IMR-90 (cell line): ENCODE data around the gene AQP12A. TPM values are rescaled to one million over a fixed set of nuclear protein-coding genes. Genes with fewer than 3 reads are reported as not detected.

Source experiments
- ATAC-seq: fragments of 200-7000 bp; cut with Tn5 transposase; 2 replicates; pipeline ENCODE4 v1.9.1; 2020; ENCODE audit warnings: low read depth, mild to moderate bottlenecking, moderate library complexity
- BruUV-seq: library from RNA; stranded (reverse); fragments of 400-500 nt; replicated peaks from 2 replicates; lab custom pipeline; 2021; lab: Mats Ljungman, UMichigan
- CTCF ChIA-PET: fragments of 300-600 bp; formaldehyde crosslinking; extraction: SDS; loops from one replicate; lab custom pipeline; 2021; ENCODE audit warnings: antibody characterized with exemption; lab: Yijun Ruan, JAX
- POLR2A ChIA-PET: fragments of 300-600 bp; sonication (Branson Sonifier 250); formaldehyde crosslinking; loops from one replicate; lab custom pipeline; 2022; ENCODE audit warnings: antibody characterized with exemption; ENCODE audit not compliant: unreplicated experiment; lab: Charles Lee
- DNase-seq: peaks from one replicate; pipeline ENCODE4 v3.0.0; 2013
- H2AFZ ChIP-seq: replicated peaks from 2 replicates; pipeline ENCODE3; 2013; ENCODE audit warnings: low read length, mild to moderate bottlenecking; ENCODE audit not compliant: poor library complexity
- H2AK5ac ChIP-seq: 2 replicates; pipeline ENCODE4 v1.6.1; 2013; ENCODE audit warnings: low read depth, low read length, inconsistent platforms
- H2AK9ac ChIP-seq: replicated peaks from 2 replicates; pipeline ENCODE3; 2013; ENCODE audit warnings: mild to moderate bottlenecking, low read depth, low read length, moderate library complexity; ENCODE audit not compliant: poor library complexity
- H2BK120ac ChIP-seq: 2 replicates; pipeline ENCODE4 v1.6.1; 2013; ENCODE audit warnings: low read depth, low read length, inconsistent platforms
- H2BK15ac ChIP-seq: 3 replicates; pipeline ENCODE4 v1.6.1; 2013; ENCODE audit warnings: low read depth, low read length, inconsistent platforms
- H2BK20ac ChIP-seq: 2 replicates; pipeline ENCODE4 v1.6.1; 2013; ENCODE audit warnings: low read depth, mild to moderate bottlenecking, inconsistent platforms, low read length, moderate library complexity
- H2BK5ac ChIP-seq: 2 replicates; pipeline ENCODE4 v1.6.1; 2013; ENCODE audit warnings: mild to moderate bottlenecking, low read depth, low read length, inconsistent platforms; ENCODE audit not compliant: poor library complexity, severe bottlenecking
- H3K14ac ChIP-seq: replicated peaks from 2 replicates; pipeline ENCODE4 v1.6.1; 2013; ENCODE audit warnings: low read depth, low read length, inconsistent platforms
- H3K18ac ChIP-seq: 2 replicates; pipeline ENCODE4 v1.6.1; 2013; ENCODE audit warnings: low read depth, low read length, control low read depth
- H3K23ac ChIP-seq: 2 replicates; pipeline ENCODE4 v1.6.1; 2013; ENCODE audit warnings: low read depth, low read length, inconsistent platforms
- H3K27ac ChIP-seq: 2 replicates; pipeline ENCODE4 v1.5.1; 2013; ENCODE audit warnings: mild to moderate bottlenecking, control low read depth, low read length; ENCODE audit not compliant: insufficient read depth
- H3K27me3 ChIP-seq: 2 replicates; pipeline ENCODE4 v1.6.1; 2013; ENCODE audit warnings: low read length; ENCODE audit not compliant: control insufficient read depth, insufficient read depth
- H3K36me3 ChIP-seq: 2 replicates; pipeline ENCODE4 v1.6.1; 2013; ENCODE audit warnings: low read length, mixed read lengths; ENCODE audit not compliant: control insufficient read depth, insufficient read depth
- H3K4ac ChIP-seq: 2 replicates; pipeline ENCODE4 v1.6.1; 2013; ENCODE audit warnings: low read depth, low read length, inconsistent platforms
- H3K4me1 ChIP-seq: 2 replicates; pipeline ENCODE4 v1.6.1; 2013; ENCODE audit warnings: low read length, mixed read lengths; ENCODE audit not compliant: control insufficient read depth, insufficient read depth
- H3K4me2 ChIP-seq: 2 replicates; pipeline ENCODE4 v1.6.1; 2013; ENCODE audit warnings: low read depth, mild to moderate bottlenecking, control low read depth, low read length, moderate library complexity
- H3K4me3 ChIP-seq: 2 replicates; pipeline ENCODE4 v1.5.1; 2013; ENCODE audit warnings: low read depth, mild to moderate bottlenecking, control low read depth, low read length, moderate library complexity; ENCODE audit not compliant: insufficient read depth
- H3K56ac ChIP-seq: 2 replicates; pipeline ENCODE4 v1.6.1; 2013; ENCODE audit warnings: low read length, inconsistent platforms; ENCODE audit not compliant: insufficient read depth; ENCODE audit errors: extremely low read depth
- H3K79me1 ChIP-seq, 2 experiments: 2 replicates each; pipeline ENCODE4 v1.6.1; 2013; ENCODE audit warnings: low read length in 2 of 2, inconsistent platforms in 1 of 2, low read depth in 1 of 2
- H3K9ac ChIP-seq: 2 replicates; pipeline ENCODE4 v1.6.1; 2013; ENCODE audit warnings: low read depth, low read length, control low read depth
- H3K9me1 ChIP-seq: 2 replicates; pipeline ENCODE4 v1.6.1; 2013; ENCODE audit warnings: low read length, inconsistent platforms; ENCODE audit not compliant: insufficient read depth
- H3K9me3 ChIP-seq: 2 replicates; pipeline ENCODE4 v1.6.1; 2013; ENCODE audit warnings: low read length; ENCODE audit not compliant: control insufficient read depth, insufficient read depth
- H4K20me1 ChIP-seq: 2 replicates; pipeline ENCODE4 v1.6.1; 2013; ENCODE audit warnings: low read length, inconsistent platforms; ENCODE audit not compliant: insufficient read depth
- H4K5ac ChIP-seq: 2 replicates; pipeline ENCODE4 v1.6.1; 2013; ENCODE audit warnings: mild to moderate bottlenecking, low read depth, low read length, control low read depth
- H4K8ac ChIP-seq, 2 experiments: 2 replicates each; pipeline ENCODE4 v1.6.1; 2013; ENCODE audit warnings: low read depth in 2 of 2, low read length in 2 of 2, control low read depth in 1 of 2, inconsistent platforms in 1 of 2
- H4K91ac ChIP-seq: 2 replicates; pipeline ENCODE4 v1.6.1; 2013; ENCODE audit warnings: low read depth, low read length, inconsistent platforms; ENCODE audit not compliant: insufficient read depth
- BHLHE40 ChIP-seq: fragments of 150-350 bp; IDR thresholded peaks from 2 replicates; pipeline ENCODE4 v1.6.1; 2016; ENCODE audit warnings: mild to moderate bottlenecking, low read depth, low read length
- CEBPB ChIP-seq: IDR thresholded peaks from 2 replicates; pipeline ENCODE4 v1.6.1; 2012; ENCODE audit warnings: low read depth, low read length, improper control_type of control experiment
- CHD1 ChIP-seq: IDR thresholded peaks from 2 replicates; pipeline ENCODE4 v1.6.1; 2012; ENCODE audit warnings: low read depth, low read length, improper control_type of control experiment
- FOS ChIP-seq: fragments of 150-350 bp; IDR thresholded peaks from 2 replicates; pipeline ENCODE4 v1.6.1; 2016; ENCODE audit warnings: low read depth, low read length
- MAFK ChIP-seq: IDR thresholded peaks from 2 replicates; pipeline ENCODE4 v1.6.1; 2012; ENCODE audit warnings: low read depth, low read length, improper control_type of control experiment
- MAZ ChIP-seq: IDR thresholded peaks from 2 replicates; pipeline ENCODE4 v1.6.1; 2012; ENCODE audit warnings: low read depth, mild to moderate bottlenecking, low read length, improper control_type of control experiment, moderate library complexity, borderline replicate concordance
- MXI1 ChIP-seq: IDR thresholded peaks from 2 replicates; pipeline ENCODE4 v1.6.1; 2012; ENCODE audit warnings: low read depth, mild to moderate bottlenecking, low read length, moderate library complexity, borderline replicate concordance
- NFE2L2 ChIP-seq: fragments of 150-350 bp; IDR thresholded peaks from 2 replicates; pipeline ENCODE4 v1.6.1; 2016; ENCODE audit warnings: low read depth, mild to moderate bottlenecking, low read length
- POLR2A ChIP-seq: IDR thresholded peaks from 2 replicates; pipeline ENCODE4 v1.6.1; 2012; ENCODE audit warnings: mild to moderate bottlenecking, low read depth, low read length
- RAD21 ChIP-seq: IDR thresholded peaks from 2 replicates; pipeline ENCODE4 v1.6.1; 2012; ENCODE audit warnings: low read length, improper control_type of control experiment
- RCOR1 ChIP-seq: IDR thresholded peaks from 2 replicates; pipeline ENCODE4 v1.6.1; 2012; ENCODE audit warnings: mild to moderate bottlenecking, low read length, improper control_type of control experiment; ENCODE audit not compliant: insufficient replicate concordance
- RFX5 ChIP-seq: IDR thresholded peaks from 2 replicates; pipeline ENCODE4 v1.8.0; 2012; ENCODE audit warnings: low read depth, mild to moderate bottlenecking, low read length, moderate library complexity
- SMC3 ChIP-seq: fragments of 150-350 bp; IDR thresholded peaks from 2 replicates; pipeline ENCODE4 v1.6.1; 2016; ENCODE audit warnings: low read depth, mild to moderate bottlenecking, antibody characterized with exemption, low read length, moderate library complexity
- WGBS, 2 experiments: methylation state at CpG; one replicate each; pipeline versions ENCODE4 v1.1.5 to v1.1.7; 2013; ENCODE audit warnings: missing lambda C conversion rate in 2 of 2; ENCODE audit not compliant: insufficient read length in 1 of 2; ENCODE audit errors: extremely low coverage in 2 of 2; 5-methylcytosine and 5-hydroxymethylcytosine counted together
- dilution Hi-C: fragments of 300-500 bp; cut with HindIII; formaldehyde crosslinking; loops from one replicate; pipeline ENCODE4 v1.14.3; 2018; ENCODE audit warnings: low sequenced_read_pairs; ENCODE audit not compliant: unreplicated experiment
- in situ Hi-C: fragments of 300-500 bp; cut with MboI; formaldehyde crosslinking; loops from 3 replicates; pipeline ENCODE4 v1.14.3; 2019; ENCODE audit warnings: low sequenced_read_pairs, inconsistent platforms, mixed read lengths
- intact Hi-C: fragments of 100-400 bp; cut with micrococcal nuclease; formaldehyde crosslinking; loops from 2 replicates; pipeline ENCODE4 v1.10.0; 2022
- polyA plus RNA-seq, 3 experiments: library from polyadenylated mRNA; depleted of rRNA; stranded (reverse); fragments of >200 nt; gene quantifications; 2 replicates each; pipeline ENCODE4 v1.2.3, GENCODE V29; 2012; ENCODE audit warnings: low replicate concordance in 1 of 3
- total RNA-seq: library from RNA; depleted of rRNA; stranded (reverse); fragments of >200 nt; gene quantifications from 2 replicates; pipeline ENCODE4 v1.2.3, GENCODE V29; 2012
- TF ChIP-seq, protein P1 (sequence below): fragments of 150-350 bp; IDR thresholded peaks from 2 replicates; pipeline ENCODE4 v1.6.1; 2017; ENCODE audit warnings: mild to moderate bottlenecking, antibody characterized with exemption, low read length, low read depth
- TF ChIP-seq, protein P2 (sequence below): conservative IDR thresholded peaks from 2 replicates; pipeline ENCODE4 v1.5.1; 2012; ENCODE audit warnings: mild to moderate bottlenecking, low read depth, low read length, improper control_type of control experiment
- TF ChIP-seq, protein P3 (sequence below): fragments of 150-350 bp; IDR thresholded peaks from 2 replicates; pipeline ENCODE4 v1.6.1; 2016; ENCODE audit warnings: low read depth, mild to moderate bottlenecking, low read length, moderate library complexity, borderline replicate concordance

The AQP12A gene
- total and polyA plus RNA-seq, 2 of the 4 experiments (the other 2 are of a cell fraction): not detected

DNA sequence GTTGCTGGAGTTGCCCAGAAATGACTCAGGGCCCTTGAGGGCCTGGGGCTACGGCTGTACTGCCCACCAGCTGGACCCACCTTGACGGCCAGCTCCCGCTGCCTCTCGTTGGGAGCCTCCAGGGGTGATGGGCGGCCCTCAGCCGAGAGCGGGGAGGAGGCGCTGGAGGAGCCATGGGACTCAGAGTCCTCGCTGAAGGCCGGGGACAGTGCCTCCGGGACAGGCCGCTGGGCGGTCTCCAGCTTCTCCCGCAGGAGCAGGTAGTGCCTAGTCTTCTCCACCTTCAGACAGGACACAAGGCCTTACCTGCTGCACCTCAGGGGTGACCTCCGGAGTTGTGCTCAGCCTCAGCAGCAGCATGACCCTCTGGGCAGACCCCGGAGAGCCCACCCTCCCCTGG lies 30.7 kb downstream of the AQP12A start:
- H4K20me1 ChIP-seq: no peaks in the 10 kb centered on the region
- BruUV-seq: no TSS peak
- no peak overlapping the region for H3K14ac ChIP-seq
- no peak overlapping the region for H2BK15ac ChIP-seq
- H4K5ac ChIP-seq: no peak overlapping the region
- ATAC-seq (no peak), DNase-seq (no peak)
- peaks cover 22% of the 10 kb centered on the region; the same call in 1 of the 2 replicates for H3K27me3 ChIP-seq
- CTCF ChIA-PET: no interaction called here
- H3K18ac ChIP-seq: no peak overlapping the region
- H3K56ac ChIP-seq: no peak overlapping the region
- H3K4me2 ChIP-seq: no peak overlapping the region
- no peak overlapping the region for H2AK9ac ChIP-seq
- in situ Hi-C loops: no loop called here
- H3K9ac ChIP-seq: no peak overlapping the region
- H2AK5ac ChIP-seq: no peak overlapping the region
- POLR2A ChIA-PET: no interaction called here
- H4K8ac ChIP-seq: no peak overlapping the region
- TF ChIP-seq RCOR1: no peak
- no peak for TF ChIP-seq FOS
- no peak for TF ChIP-seq RAD21
- TF ChIP-seq, protein P1, sequence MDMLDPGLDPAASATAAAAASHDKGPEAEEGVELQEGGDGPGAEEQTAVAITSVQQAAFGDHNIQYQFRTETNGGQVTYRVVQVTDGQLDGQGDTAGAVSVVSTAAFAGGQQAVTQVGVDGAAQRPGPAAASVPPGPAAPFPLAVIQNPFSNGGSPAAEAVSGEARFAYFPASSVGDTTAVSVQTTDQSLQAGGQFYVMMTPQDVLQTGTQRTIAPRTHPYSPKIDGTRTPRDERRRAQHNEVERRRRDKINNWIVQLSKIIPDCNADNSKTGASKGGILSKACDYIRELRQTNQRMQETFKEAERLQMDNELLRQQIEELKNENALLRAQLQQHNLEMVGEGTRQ: no peak
- no peak for TF ChIP-seq SMC3
- TF ChIP-seq CEBPB: no peak
- TF ChIP-seq RFX5: no peak
- TF ChIP-seq MAZ: no peak
- TF ChIP-seq, protein P2, sequence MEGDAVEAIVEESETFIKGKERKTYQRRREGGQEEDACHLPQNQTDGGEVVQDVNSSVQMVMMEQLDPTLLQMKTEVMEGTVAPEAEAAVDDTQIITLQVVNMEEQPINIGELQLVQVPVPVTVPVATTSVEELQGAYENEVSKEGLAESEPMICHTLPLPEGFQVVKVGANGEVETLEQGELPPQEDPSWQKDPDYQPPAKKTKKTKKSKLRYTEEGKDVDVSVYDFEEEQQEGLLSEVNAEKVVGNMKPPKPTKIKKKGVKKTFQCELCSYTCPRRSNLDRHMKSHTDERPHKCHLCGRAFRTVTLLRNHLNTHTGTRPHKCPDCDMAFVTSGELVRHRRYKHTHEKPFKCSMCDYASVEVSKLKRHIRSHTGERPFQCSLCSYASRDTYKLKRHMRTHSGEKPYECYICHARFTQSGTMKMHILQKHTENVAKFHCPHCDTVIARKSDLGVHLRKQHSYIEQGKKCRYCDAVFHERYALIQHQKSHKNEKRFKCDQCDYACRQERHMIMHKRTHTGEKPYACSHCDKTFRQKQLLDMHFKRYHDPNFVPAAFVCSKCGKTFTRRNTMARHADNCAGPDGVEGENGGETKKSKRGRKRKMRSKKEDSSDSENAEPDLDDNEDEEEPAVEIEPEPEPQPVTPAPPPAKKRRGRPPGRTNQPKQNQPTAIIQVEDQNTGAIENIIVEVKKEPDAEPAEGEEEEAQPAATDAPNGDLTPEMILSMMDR: no peak
- TF ChIP-seq MAFK: no peak
- no peak for TF ChIP-seq BHLHE40
- TF ChIP-seq NFE2L2: no peak
- TF ChIP-seq, protein P3, sequence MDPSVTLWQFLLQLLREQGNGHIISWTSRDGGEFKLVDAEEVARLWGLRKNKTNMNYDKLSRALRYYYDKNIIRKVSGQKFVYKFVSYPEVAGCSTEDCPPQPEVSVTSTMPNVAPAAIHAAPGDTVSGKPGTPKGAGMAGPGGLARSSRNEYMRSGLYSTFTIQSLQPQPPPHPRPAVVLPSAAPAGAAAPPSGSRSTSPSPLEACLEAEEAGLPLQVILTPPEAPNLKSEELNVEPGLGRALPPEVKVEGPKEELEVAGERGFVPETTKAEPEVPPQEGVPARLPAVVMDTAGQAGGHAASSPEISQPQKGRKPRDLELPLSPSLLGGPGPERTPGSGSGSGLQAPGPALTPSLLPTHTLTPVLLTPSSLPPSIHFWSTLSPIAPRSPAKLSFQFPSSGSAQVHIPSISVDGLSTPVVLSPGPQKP: no peak
- no peak for TF ChIP-seq POLR2A
- TF ChIP-seq MXI1: no peak
- no peak for TF ChIP-seq CHD1
- H4K91ac ChIP-seq: no peak overlapping the region
- H3K4ac ChIP-seq: no peak overlapping the region
- H3K27ac ChIP-seq: no peak overlapping the region
- no peak overlapping the region for H2BK5ac ChIP-seq
- H3K79me1 ChIP-seq: no peaks in the 10 kb centered on the region
- no peaks in the 10 kb centered on the region for H3K4me1 ChIP-seq
- no peak overlapping the region for H2BK20ac ChIP-seq
- intact Hi-C loops: no loop called here
- no peaks in the 10 kb centered on the region for H3K9me3 ChIP-seq
- H3K36me3 ChIP-seq: no peaks in the 10 kb centered on the region
- H3K23ac ChIP-seq: no peak overlapping the region
- dilution Hi-C loops: no loop called here
- H3K4me3 ChIP-seq: no peak overlapping the region
- no peak overlapping the region for H2BK120ac ChIP-seq
- H3K9me1 ChIP-seq: no peaks in the 10 kb centered on the region
- H2AFZ ChIP-seq: no peak overlapping the region
- WGBS, 2 experiments: 70% methylated on average over 2 of the region's 16 CpGs; no CpG with 5 or more reads in 1 of the 2 experiments
